WTC11 (cell line): ENCODE results near the gene PRKAR1B.

Source experiments
- ATF6 ChIP-seq: sonication (generic); formaldehyde crosslinking; IDR thresholded peaks from 2 replicates; pipeline ENCODE4 v1.8.1; 2023; ENCODE audit warnings: mild to moderate bottlenecking, missing genetic modification reagents
- CTCF ChIP-seq: fragments of 200-600 bp; IDR thresholded peaks from 2 replicates; pipeline ENCODE4 v1.8.0; 2022; ENCODE audit warnings: antibody characterized with exemption

- no peak for TF ChIP-seq ATF6 (CRISPR knock-in tag)
- TF ChIP-seq CTCF = no peak
Observed at GRCh38 chr7:597348-598178, 129.5 kb downstream of the PRKAR1B start.
